PFSK-1 (cell line): ENCODE results near the gene NADSYN1.

Source experiments
- FOXP2 ChIP-seq: optimal IDR thresholded peaks from 2 replicates; pipeline ENCODE3; 2011; ENCODE audit warnings: borderline replicate concordance, control low read depth, inconsistent platforms; ENCODE audit not compliant: insufficient read depth; ENCODE audit errors: extremely low read length, extremely low read depth
- POLR2AphosphoS5 ChIP-seq: IDR thresholded peaks from 2 replicates; pipeline ENCODE4 v1.6.1; 2012; ENCODE audit warnings: low read depth, mild to moderate bottlenecking, control low read depth, low read length, moderate library complexity
- SIN3A ChIP-seq: IDR thresholded peaks from 2 replicates; pipeline ENCODE4 v1.6.1; 2012; ENCODE audit warnings: mild to moderate bottlenecking, low read length, moderate library complexity, borderline replicate concordance; ENCODE audit not compliant: insufficient read depth
- TAF1 ChIP-seq: IDR thresholded peaks from 2 replicates; pipeline ENCODE4 v1.6.1; 2012; ENCODE audit warnings: low read length, control low read depth, borderline replicate concordance; ENCODE audit not compliant: insufficient read depth
- TF ChIP-seq, protein P1 (sequence below), 2 experiments: IDR thresholded peaks; 2 replicates each; pipeline versions ENCODE4 v1.6.1 to v1.8.0; 2011 to 2012; ENCODE audit warnings: low read depth in 2 of 2, low read length in 2 of 2, control low read depth in 1 of 2, inconsistent platforms in 1 of 2, mild to moderate bottlenecking in 1 of 2, moderate library complexity in 1 of 2; ENCODE audit not compliant: insufficient read depth in 1 of 2

The NADSYN1 gene

DNA sequence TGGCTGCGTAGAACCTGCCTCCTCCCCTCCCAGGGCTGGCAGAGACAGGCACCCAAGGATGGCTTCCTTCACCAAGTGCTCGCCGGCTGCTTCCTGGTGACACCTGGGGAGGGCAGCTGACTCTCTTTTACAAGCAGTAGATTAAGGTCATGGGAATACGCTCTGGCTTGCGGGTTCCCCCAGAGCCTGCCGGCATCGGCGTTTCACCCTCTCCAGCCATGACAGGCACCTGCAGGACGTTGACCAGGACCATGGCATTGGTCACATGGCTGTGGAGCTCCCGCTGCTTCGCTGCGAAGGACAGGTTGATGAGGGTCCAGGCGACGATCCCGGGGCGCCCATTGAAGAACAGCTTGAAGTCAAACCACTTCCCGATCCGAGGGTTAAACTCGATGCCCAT is 14.4 kb upstream of the NADSYN1 start:
- TF ChIP-seq TAF1 (no peak), FOXP2 (no peak), POLR2AphosphoS5 (no peak), SIN3A (no peak)
- TF ChIP-seq, protein P1, sequence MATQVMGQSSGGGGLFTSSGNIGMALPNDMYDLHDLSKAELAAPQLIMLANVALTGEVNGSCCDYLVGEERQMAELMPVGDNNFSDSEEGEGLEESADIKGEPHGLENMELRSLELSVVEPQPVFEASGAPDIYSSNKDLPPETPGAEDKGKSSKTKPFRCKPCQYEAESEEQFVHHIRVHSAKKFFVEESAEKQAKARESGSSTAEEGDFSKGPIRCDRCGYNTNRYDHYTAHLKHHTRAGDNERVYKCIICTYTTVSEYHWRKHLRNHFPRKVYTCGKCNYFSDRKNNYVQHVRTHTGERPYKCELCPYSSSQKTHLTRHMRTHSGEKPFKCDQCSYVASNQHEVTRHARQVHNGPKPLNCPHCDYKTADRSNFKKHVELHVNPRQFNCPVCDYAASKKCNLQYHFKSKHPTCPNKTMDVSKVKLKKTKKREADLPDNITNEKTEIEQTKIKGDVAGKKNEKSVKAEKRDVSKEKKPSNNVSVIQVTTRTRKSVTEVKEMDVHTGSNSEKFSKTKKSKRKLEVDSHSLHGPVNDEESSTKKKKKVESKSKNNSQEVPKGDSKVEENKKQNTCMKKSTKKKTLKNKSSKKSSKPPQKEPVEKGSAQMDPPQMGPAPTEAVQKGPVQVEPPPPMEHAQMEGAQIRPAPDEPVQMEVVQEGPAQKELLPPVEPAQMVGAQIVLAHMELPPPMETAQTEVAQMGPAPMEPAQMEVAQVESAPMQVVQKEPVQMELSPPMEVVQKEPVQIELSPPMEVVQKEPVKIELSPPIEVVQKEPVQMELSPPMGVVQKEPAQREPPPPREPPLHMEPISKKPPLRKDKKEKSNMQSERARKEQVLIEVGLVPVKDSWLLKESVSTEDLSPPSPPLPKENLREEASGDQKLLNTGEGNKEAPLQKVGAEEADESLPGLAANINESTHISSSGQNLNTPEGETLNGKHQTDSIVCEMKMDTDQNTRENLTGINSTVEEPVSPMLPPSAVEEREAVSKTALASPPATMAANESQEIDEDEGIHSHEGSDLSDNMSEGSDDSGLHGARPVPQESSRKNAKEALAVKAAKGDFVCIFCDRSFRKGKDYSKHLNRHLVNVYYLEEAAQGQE (IDR thresholded peaks at IDR 0.05; ENCODE audit: insufficient read depth in 1 of 2, low read depth in 2 of 2, low read length in 2 of 2): no peak

DNA sequence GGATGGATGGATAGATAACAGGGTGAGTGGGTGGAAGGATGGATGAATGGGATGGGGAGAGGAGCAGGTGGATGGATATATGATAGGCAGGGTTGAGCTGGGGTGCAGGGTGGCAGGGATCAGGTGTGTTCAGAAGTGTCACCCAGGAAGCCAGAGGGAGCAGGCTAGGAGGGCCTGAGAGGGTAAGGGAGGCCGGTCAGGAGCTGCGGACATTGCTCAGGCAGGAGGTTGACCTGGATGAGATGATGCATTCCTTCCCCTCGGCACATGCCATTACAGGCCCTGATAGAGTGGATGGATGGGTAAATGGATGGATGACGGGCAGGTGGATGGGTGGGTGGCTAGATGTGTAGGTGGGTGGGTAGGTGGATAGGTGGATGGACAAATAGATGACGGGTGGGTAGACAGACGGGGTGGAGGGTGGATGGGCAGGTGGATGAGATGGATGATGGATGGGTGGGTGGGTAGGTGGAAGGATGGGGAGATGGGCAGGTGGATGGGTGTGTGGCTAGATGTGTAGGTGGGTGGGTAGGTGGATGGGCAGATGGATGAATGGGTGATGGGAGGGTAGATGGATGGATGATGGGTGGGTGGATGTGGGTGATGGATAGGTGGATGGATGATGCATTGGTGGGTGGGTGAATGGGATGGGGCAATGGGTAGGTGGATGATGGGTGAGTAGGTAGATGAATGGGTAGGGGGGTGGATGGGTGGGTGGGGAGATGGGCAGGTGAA is 12.8 kb upstream of the NADSYN1 start:
- TF ChIP-seq, protein P1 (IDR thresholded peaks at IDR 0.05; ENCODE audit: insufficient read depth in 1 of 2, low read depth in 2 of 2, low read length in 2 of 2): no peak
- TF ChIP-seq TAF1: no peak
- no peak for TF ChIP-seq FOXP2
- no peak for TF ChIP-seq SIN3A
- TF ChIP-seq POLR2AphosphoS5: no peak

DNA sequence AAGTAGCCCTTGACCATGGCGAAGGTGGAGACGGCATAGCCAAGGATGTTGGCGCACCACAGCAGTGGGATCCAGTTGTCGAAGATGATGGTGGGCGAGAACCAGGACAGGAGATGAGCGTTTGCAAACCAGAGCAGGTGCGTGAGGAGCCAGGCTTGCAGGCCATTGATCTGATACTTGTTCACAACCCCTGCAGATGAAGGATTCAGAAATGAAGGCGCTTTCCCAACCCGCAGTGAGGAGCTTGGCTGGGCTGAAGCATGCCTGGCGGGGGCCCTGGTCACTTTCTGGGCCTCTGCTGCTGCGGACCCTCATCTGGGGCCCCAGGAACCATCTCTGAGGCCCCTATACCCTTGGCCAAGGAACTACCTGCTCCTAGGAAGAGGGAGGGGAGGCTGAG is 11.8 kb upstream of the NADSYN1 start:
- no peak for TF ChIP-seq FOXP2
- no peak for TF ChIP-seq SIN3A
- no peak for TF ChIP-seq TAF1
- TF ChIP-seq, protein P1 (IDR thresholded peaks at IDR 0.05; ENCODE audit: insufficient read depth in 1 of 2, low read depth in 2 of 2, low read length in 2 of 2): no peak
- TF ChIP-seq POLR2AphosphoS5: no peak

DNA sequence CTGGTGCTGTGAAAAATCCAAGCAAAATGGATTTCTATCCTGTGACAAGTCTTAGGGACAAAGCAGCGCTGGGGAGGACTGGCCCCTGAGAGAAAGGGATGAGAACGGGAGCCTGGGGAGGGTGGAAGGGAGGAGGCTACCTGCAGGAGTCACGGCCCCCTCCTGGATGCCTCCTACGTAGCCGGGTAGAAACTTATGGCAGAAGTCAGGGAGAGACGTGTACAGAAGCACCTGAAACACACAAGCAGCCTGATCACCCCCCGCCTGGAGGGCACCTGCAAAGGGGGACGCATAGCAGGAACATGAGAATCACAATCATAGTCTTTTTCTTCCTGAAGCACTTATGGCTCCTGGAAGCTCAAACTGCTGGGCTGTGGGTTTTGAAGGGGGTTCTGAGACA is 10.9 kb upstream of the NADSYN1 start:
- TF ChIP-seq, protein P1 (IDR thresholded peaks at IDR 0.05; ENCODE audit: insufficient read depth in 1 of 2, low read depth in 2 of 2, low read length in 2 of 2): no peak
- no peak for TF ChIP-seq SIN3A
- TF ChIP-seq TAF1: no peak
- TF ChIP-seq FOXP2: no peak

DNA sequence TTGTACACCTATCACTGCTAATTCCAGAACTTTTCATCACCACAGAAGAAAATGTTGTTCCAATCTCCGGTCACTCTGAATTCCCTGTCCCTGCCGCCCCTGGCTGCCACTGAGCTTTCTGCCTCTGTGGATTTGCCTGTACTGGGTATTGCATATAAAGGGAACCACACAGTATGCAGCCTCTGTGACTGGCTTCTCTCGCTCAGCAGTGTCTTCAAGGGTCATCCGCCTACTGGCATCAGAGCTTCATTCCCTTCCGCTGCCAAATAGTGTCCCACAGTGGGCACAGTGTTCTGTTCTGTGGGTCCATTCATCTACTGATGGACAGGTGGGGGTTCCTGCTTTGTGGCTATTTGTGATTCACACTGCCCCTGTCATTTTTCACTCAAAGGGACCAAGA is 10.1 kb upstream of the NADSYN1 start:
- TF ChIP-seq SIN3A: no peak
- TF ChIP-seq TAF1: no peak
- TF ChIP-seq POLR2AphosphoS5: no peak
- TF ChIP-seq, protein P1 (IDR thresholded peaks at IDR 0.05; ENCODE audit: insufficient read depth in 1 of 2, low read depth in 2 of 2, low read length in 2 of 2): no peak
- no peak for TF ChIP-seq FOXP2
